SH-SY5Y (cell line): ENCODE data around the gene ICE2.

Experiments
- GATA2 ChIP-seq: IDR thresholded peaks from 2 replicates; pipeline ENCODE4 v1.6.1; 2011; ENCODE audit warnings: mild to moderate bottlenecking, low read depth, low read length
- GATA3 ChIP-seq: IDR thresholded peaks from 2 replicates; pipeline ENCODE4 v1.6.1; 2011; ENCODE audit warnings: low read depth, mild to moderate bottlenecking, low read length, moderate library complexity

- TF ChIP-seq GATA2 (no peak), GATA3 (no peak)
Observed at GRCh38 chr15:60424006-60424405, 54.9 kb downstream of the ICE2 start.
